Bronchial epithelial cell (primary cell): ENCODE results near the gene TGFB1I1. TPM values are rescaled to one million over a fixed set of nuclear protein-coding genes. Genes with fewer than 3 reads are reported as not detected.
"Not testable (repeated sequence)": the region's sequence is repeated elsewhere in the genome, so short reads cannot be mapped to it uniquely, and the experiment has no call there.

ENCODE experiments used
- DNase-seq: peaks from one replicate; pipeline ENCODE4 v3.0.0-alpha.2; 2010; ENCODE audit warnings: low read depth
- FAIRE-seq: peaks from 2 replicates; lab custom pipeline; 2011; peaks lifted over from hg19 to GRCh38; lab: Jason Lieb, UNC
- H3K27me3 ChIP-seq: 2 replicates; pipeline ENCODE4 v1.5.1; 2011; ENCODE audit warnings: low read length; ENCODE audit not compliant: control insufficient read depth, insufficient read depth
- H3K36me3 ChIP-seq: 2 replicates; pipeline ENCODE4 v1.5.1; 2011; ENCODE audit warnings: low read length; ENCODE audit not compliant: control insufficient read depth, insufficient read depth
- H3K4me3 ChIP-seq: 2 replicates; pipeline ENCODE4 v1.5.1; 2011; ENCODE audit warnings: mild to moderate bottlenecking, low read depth, low read length, control low read depth
- CTCF ChIP-seq: IDR thresholded peaks from 2 replicates; pipeline ENCODE4 v1.5.1; 2011; ENCODE audit warnings: mild to moderate bottlenecking, moderate library complexity, low read length, control low read depth, inconsistent platforms; ENCODE audit not compliant: insufficient read depth, severe bottlenecking
- total RNA-seq: library from RNA; depleted of rRNA; stranded (reverse); fragments of >200 nt; gene quantifications from 2 replicates; pipeline ENCODE4 v1.2.1, GENCODE V29; 2014

The TGFB1I1 gene
- total RNA-seq, 1 donor from 2014 or later: 1.6 TPM

DNA sequence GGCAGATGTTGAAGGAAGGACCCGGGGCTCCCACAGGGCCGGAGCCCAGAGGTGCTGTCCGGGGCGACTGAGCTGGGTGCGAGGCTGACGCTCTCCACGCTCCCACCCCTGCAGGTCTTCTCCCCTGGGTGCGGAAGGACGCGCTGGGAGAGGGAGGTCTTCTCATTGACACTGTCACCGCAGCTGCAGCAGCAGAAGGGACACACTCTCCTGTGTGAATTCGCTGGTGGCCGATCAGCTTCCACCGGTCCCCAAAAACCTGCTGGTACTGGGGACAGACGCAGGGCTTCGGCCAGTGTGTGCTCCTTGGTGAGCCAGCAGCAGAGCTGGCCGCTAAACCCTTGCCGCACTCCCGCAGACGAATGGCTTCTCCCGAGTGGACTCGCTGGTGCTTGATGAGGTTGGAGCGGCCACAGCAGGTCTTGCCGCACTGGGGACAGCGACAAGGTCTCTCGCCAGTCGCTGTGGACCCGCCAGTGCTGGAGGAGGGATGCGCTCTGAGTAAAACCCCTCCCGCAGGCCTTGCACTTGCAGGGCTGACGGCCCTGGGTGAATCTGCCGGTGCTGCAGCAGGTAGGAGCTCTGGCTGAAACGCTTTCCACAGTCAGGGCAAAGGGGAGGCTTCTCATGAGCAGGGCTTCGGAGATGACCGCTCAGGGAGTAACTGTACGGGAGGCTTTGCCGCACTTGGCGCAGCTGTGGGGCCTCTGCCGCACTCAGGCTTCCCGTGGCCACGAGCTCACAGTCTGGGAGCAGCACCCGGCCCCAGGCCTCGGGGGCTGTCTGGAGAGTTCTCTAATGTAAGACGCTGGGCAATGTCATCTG, 35.5 kb upstream of the TGFB1I1 start:
- no peak for DNase-seq

GRCh38 chr16:31438414-31438813, 33.5 kb upstream of the TGFB1I1 start:
- FAIRE-seq (no peak), DNase-seq (no peak)
- H3K4me3 ChIP-seq: no peak overlapping the region
- H3K36me3 ChIP-seq: no peaks in the 10 kb centered on the region
- TF ChIP-seq CTCF: no peak
- H3K27me3 ChIP-seq: no peaks in the 10 kb centered on the region

More for the DNA sequence above, 35.5 kb upstream of the TGFB1I1 start:
- FAIRE-seq: no peak
- Histone ChIP-seq H3K27me3 (no peaks in the 10 kb centered on the region), H3K4me3 (no peak overlapping the region), H3K36me3 (no peaks in the 10 kb centered on the region)
- no peak for TF ChIP-seq CTCF

DNA sequence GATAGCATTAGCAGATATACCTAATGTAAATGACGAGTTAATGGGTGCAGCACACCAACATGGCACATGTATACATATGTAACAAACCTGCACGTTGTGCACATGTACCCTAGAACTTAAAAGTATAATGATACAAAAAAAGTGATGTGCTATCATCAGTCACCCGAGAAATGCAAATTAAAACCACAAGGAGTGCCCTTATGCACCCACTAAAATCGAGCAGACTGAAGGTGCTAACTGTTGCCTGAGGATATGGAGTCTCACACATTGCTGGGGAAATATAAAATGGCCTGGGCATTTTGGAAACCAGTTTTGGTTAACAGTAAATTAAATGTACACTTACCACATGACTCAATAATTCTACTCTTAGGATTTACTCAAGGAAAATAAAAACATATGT, 32.9 kb upstream of the TGFB1I1 start:
- FAIRE-seq, H3K27me3 ChIP-seq, H3K36me3 ChIP-seq, DNase-seq, H3K4me3 ChIP-seq: not testable (repeated sequence)

GRCh38 chr16:31439519-31439918, 32.4 kb upstream of the TGFB1I1 start:
- TF ChIP-seq CTCF: no peak
- H3K27me3 ChIP-seq: no peaks in the 10 kb centered on the region
- FAIRE-seq (no peak), DNase-seq (no peak)
- H3K36me3 ChIP-seq: no peaks in the 10 kb centered on the region
- no peak overlapping the region for H3K4me3 ChIP-seq

GRCh38 chr16:31440516-31441184, 31.3 kb upstream of the TGFB1I1 start:
- TF ChIP-seq CTCF: no peak
- Histone ChIP-seq H3K36me3 (no peaks in the 10 kb centered on the region), H3K27me3 (no peaks in the 10 kb centered on the region), H3K4me3 (no peak overlapping the region)
- no peak for FAIRE-seq
- DNase-seq: no peak

GRCh38 chr16:31441956-31442355, 30.0 kb upstream of the TGFB1I1 start:
- H3K4me3 ChIP-seq: no peak overlapping the region
- FAIRE-seq (no peak), DNase-seq (no peak)
- no peak for TF ChIP-seq CTCF
- H3K27me3 ChIP-seq: no peaks in the 10 kb centered on the region
- H3K36me3 ChIP-seq: no peaks in the 10 kb centered on the region

GRCh38 chr16:31445931-31446330, 26.0 kb upstream of the TGFB1I1 start:
- DNase-seq, FAIRE-seq: not testable (repeated sequence)

More at GRCh38 chr16:31445931-31446330, 26.0 kb upstream of the TGFB1I1 start:
- not testable (repeated sequence) for H3K36me3 ChIP-seq, H3K27me3 ChIP-seq, H3K4me3 ChIP-seq
